Fibroblast of lung (primary cell): ENCODE results near the gene GRK3. TPM values are rescaled to one million over a fixed set of nuclear protein-coding genes. Genes with fewer than 3 reads are reported as not detected.

ENCODE experiments used
- DNase-seq, 2 donors: peaks; one replicate each; pipeline versions ENCODE4 v3.0.0 to v3.0.0-alpha.2; 2010; ENCODE audit warnings: low read depth in 2 of 2
- H2AFZ ChIP-seq: 2 replicates; pipeline ENCODE4 v1.5.1; 2012; ENCODE audit warnings: low read length, control low read depth, inconsistent platforms
- H3K27ac ChIP-seq: 2 replicates; pipeline ENCODE4 v1.5.1; 2011; ENCODE audit warnings: low read length, control low read depth; ENCODE audit not compliant: insufficient read depth
- H3K27me3 ChIP-seq: 2 replicates; pipeline ENCODE4 v1.5.1; 2011; ENCODE audit warnings: mild to moderate bottlenecking, low read length; ENCODE audit not compliant: control insufficient read depth, insufficient read depth
- H3K36me3 ChIP-seq: 2 replicates; pipeline ENCODE4 v1.5.1; 2011; ENCODE audit warnings: low read length; ENCODE audit not compliant: control insufficient read depth, insufficient read depth
- H3K4me1 ChIP-seq: 2 replicates; pipeline ENCODE4 v1.5.1; 2011; ENCODE audit warnings: low read length; ENCODE audit not compliant: control insufficient read depth, insufficient read depth; ENCODE audit errors: extremely low read depth
- H3K4me2 ChIP-seq: 2 replicates; pipeline ENCODE4 v1.5.1; 2011; ENCODE audit warnings: low read length, control low read depth; ENCODE audit not compliant: insufficient read depth; ENCODE audit errors: extremely low read depth
- H3K4me3 ChIP-seq, 4 experiments: fragments of 200-600 bp in 1 of 4; sonication (generic) in 1 of 4; replicated peaks in 1 of 4; 2 replicates each; pipeline ENCODE4 v1.5.1; 2011 to 2016; ENCODE audit warnings: low read length in 4 of 4, low read depth in 3 of 4, mild to moderate bottlenecking in 3 of 4, control low read depth in 2 of 4, inconsistent platforms in 1 of 4, mixed read lengths in 1 of 4; ENCODE audit not compliant: insufficient read depth in 1 of 4; ENCODE audit errors: control extremely low read depth in 1 of 4
- H3K79me2 ChIP-seq: 2 replicates; pipeline ENCODE4 v1.5.1; 2012; ENCODE audit warnings: mild to moderate bottlenecking, low read length, inconsistent platforms; ENCODE audit not compliant: control insufficient read depth, insufficient read depth
- H3K9ac ChIP-seq: 2 replicates; pipeline ENCODE4 v1.5.1; 2011; ENCODE audit warnings: mild to moderate bottlenecking, low read length, control low read depth; ENCODE audit not compliant: insufficient read depth
- H3K9me3 ChIP-seq: 2 replicates; pipeline ENCODE4 v1.5.1; 2012; ENCODE audit warnings: low read depth, low read length; ENCODE audit not compliant: control insufficient read depth, insufficient read depth
- H4K20me1 ChIP-seq: 2 replicates; pipeline ENCODE4 v1.5.1; 2011; ENCODE audit warnings: low read length; ENCODE audit not compliant: control insufficient read depth, insufficient read depth; ENCODE audit errors: extremely low read depth
- EZH2 ChIP-seq: IDR thresholded peaks from 2 replicates; pipeline ENCODE4 v1.5.1; 2012; ENCODE audit warnings: low read length, control low read depth, mild to moderate bottlenecking; ENCODE audit errors: missing control alignments
- polyA plus RNA-seq, 2 donors: library from polyadenylated mRNA; depleted of rRNA in 1 of 2; stranded (reverse) in 1 of 2; unstranded in 1 of 2; fragments of >200 nt; gene quantifications; 2 replicates each; pipeline ENCODE4 v1.2.1, GENCODE V29; 2011 to 2012; ENCODE audit warnings: missing spikeins in 1 of 2
- total RNA-seq: library from RNA; depleted of rRNA; stranded (reverse); fragments of >200 nt; gene quantifications from 2 replicates; pipeline ENCODE4 v1.2.1, GENCODE V29; 2014
- TF ChIP-seq, protein P1 (sequence below), 2 donors: IDR thresholded peaks in 1 of 2; conservative IDR thresholded peaks in 1 of 2; 1 replicate in 1 of 2; 2 replicates in 1 of 2; pipeline ENCODE4 v1.5.1; 2011 to 2012; ENCODE audit warnings: low read length in 2 of 2, control low read depth in 1 of 2, inconsistent platforms in 1 of 2, low read depth in 1 of 2, mild to moderate bottlenecking in 1 of 2

The GRK3 gene
- total and polyA plus RNA-seq, 2 donors (not counting 1 experiment from before 2014, with no cell fraction given), result 1.6 to 1.7 TPM

- Histone ChIP-seq H3K27me3 (no peaks in the 10 kb centered on the region), H2AFZ (no peak overlapping the region), H3K9me3 (no peaks in the 10 kb centered on the region), H3K4me1 (peaks cover 5% of the 10 kb centered on the region), H3K4me2 (no peak overlapping the region), H3K4me3 (no peak overlapping the region), H4K20me1 (no peaks in the 10 kb centered on the region), H3K9ac (no peak overlapping the region), H3K79me2 (no peaks in the 10 kb centered on the region), H3K27ac (no peak overlapping the region), H3K36me3 (no peaks in the 10 kb centered on the region)
- DNase-seq, result no peak
- TF ChIP-seq, protein P1, sequence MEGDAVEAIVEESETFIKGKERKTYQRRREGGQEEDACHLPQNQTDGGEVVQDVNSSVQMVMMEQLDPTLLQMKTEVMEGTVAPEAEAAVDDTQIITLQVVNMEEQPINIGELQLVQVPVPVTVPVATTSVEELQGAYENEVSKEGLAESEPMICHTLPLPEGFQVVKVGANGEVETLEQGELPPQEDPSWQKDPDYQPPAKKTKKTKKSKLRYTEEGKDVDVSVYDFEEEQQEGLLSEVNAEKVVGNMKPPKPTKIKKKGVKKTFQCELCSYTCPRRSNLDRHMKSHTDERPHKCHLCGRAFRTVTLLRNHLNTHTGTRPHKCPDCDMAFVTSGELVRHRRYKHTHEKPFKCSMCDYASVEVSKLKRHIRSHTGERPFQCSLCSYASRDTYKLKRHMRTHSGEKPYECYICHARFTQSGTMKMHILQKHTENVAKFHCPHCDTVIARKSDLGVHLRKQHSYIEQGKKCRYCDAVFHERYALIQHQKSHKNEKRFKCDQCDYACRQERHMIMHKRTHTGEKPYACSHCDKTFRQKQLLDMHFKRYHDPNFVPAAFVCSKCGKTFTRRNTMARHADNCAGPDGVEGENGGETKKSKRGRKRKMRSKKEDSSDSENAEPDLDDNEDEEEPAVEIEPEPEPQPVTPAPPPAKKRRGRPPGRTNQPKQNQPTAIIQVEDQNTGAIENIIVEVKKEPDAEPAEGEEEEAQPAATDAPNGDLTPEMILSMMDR (conservative IDR thresholded peaks at IDR 0.05 in 1 of 2, IDR thresholded peaks at IDR 0.05 in 1 of 2; ENCODE audit: low read depth in 1 of 2, low read length in 2 of 2), result no peak
- TF ChIP-seq EZH2, result no peak
These were observed 200.5 kb downstream of the GRK3 start for GRCh38 chr22:25765016-25765367.

- Histone ChIP-seq H3K27me3 (no peaks in the 10 kb centered on the region), H3K9ac (no peak overlapping the region), H3K9me3 (no peaks in the 10 kb centered on the region), H3K4me1 (no peaks in the 10 kb centered on the region), H3K4me2 (no peak overlapping the region), H2AFZ (no peak overlapping the region), H3K36me3 (no peaks in the 10 kb centered on the region), H3K79me2 (no peaks in the 10 kb centered on the region), H3K4me3 (no peak overlapping the region), H3K27ac (no peak overlapping the region), H4K20me1 (no peaks in the 10 kb centered on the region)
- no peak for TF ChIP-seq EZH2
- TF ChIP-seq, protein P1 (conservative IDR thresholded peaks at IDR 0.05 in 1 of 2, IDR thresholded peaks at IDR 0.05 in 1 of 2; ENCODE audit: low read depth in 1 of 2, low read length in 2 of 2), result no peak
- DNase-seq, result no peak
These were observed 201.3 kb downstream of the GRK3 start for GRCh38 chr22:25765801-25766200.

- Histone ChIP-seq H3K9me3 (no peaks in the 10 kb centered on the region), H3K79me2 (no peaks in the 10 kb centered on the region), H4K20me1 (no peaks in the 10 kb centered on the region), H3K9ac (no peak overlapping the region), H2AFZ (no peak overlapping the region), H3K4me1 (no peaks in the 10 kb centered on the region), H3K4me3 (no peak overlapping the region), H3K27me3 (no peaks in the 10 kb centered on the region), H3K4me2 (no peak overlapping the region), H3K36me3 (no peaks in the 10 kb centered on the region), H3K27ac (no peak overlapping the region)
- TF ChIP-seq, protein P1 (conservative IDR thresholded peaks at IDR 0.05 in 1 of 2, IDR thresholded peaks at IDR 0.05 in 1 of 2; ENCODE audit: low read depth in 1 of 2, low read length in 2 of 2), result no peak
- TF ChIP-seq EZH2, result no peak
- no peak for DNase-seq
These were observed 201.9 kb downstream of the GRK3 start for GRCh38 chr22:25766418-25766817.
